Measurements from ENCODE around the gene ALK.

The ALK gene

DNA sequence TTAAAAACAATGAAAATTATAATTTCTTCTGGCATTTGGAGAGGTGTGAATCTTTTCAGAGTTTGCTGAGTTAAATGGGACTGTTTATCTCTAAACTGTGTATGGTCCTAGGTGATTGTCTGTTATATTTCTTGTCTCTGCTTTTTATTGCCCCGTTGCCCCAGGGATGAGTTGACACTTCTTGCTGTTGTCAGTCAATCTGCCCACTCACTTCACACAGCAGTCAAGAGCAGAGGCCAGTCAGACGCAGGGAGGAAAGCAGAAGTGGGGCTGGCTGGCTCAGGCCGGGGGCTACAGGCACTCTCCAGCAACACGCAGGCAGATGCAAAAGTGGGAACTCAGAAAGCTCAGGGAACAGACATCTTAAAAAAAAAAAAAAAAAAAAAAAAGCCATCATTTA is 441.0 kb downstream of the ALK start:
- FAIRE-seq, result no peak

DNA sequence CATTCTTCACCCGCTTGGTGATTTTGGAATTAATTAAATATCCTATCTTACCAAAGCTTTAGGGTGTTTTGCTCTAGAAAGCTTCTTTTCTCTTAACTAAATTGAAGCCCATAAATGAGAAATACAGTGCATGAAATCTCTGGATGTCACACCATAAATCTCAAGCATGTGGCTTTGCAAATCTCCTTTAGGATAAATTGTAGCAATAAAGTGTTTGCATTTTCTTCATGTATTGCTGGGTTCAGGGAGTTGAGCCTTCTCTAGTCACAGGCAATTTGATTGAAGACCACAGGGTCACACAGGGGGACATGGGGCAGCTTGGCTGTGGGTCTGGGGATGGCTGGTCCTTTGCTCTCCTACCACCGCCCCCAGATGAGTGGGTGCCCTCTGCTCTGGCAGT is 442.0 kb downstream of the ALK start:
- FAIRE-seq, result no peak

DNA sequence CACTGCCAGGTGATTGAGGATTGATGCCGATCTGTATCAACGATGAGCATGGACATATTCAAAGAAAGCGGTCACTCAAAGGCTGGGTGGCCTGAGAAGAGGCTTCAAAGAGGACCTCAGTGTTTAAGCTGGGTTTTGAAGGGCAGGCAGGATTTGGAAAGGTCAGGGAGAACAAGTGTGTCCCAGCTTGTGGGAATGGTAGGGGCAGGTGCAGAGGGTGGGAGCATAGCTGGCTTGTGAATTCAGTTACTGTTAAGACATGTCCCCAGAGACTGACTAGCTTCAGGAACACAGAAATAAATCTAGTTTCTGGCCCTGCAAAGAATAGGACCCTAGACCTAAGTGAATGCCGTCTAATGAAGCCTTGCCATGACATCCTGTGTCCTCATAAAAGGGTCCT is 442.7 kb downstream of the ALK start:
- FAIRE-seq, result no peak

DNA sequence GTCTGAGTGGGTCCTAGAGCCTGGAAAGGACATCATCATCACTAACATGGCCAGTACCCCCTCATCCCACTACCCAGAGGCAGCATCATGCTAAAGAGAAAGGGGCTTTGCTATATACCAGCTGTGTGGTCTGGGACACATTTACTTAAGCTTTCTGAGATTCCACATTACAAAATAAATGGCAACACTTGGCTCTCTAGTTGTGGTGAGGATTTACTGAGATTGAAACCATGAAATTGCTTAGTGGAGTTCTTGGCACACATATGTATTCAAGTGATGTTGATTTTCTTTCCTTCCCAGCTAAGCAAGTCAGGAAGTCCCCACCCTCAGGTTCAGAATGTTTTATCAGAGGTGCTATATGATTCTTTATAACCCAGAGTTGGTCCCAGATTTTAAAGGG is 444.2 kb downstream of the ALK start:
- no peak for FAIRE-seq

DNA sequence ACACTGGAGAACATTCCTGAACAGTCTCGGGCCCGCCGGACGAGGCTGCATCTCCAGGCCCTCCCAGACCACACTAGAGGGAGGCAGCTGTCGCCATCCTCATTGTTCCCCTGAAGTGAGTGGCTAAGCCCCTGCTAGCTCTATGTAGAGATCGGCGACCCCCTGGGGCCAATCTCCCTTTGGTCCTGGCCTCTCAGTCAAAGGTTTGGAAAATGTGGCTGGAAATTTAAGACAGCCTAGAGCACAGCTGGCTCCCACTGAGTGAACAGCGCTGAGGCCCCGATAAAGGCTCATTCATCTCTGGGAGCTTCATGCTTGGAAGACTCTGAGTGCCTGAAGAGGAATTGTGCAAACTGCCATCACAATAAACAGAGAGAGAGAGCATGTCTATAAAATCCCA is 445.9 kb downstream of the ALK start:
- no peak for FAIRE-seq

DNA sequence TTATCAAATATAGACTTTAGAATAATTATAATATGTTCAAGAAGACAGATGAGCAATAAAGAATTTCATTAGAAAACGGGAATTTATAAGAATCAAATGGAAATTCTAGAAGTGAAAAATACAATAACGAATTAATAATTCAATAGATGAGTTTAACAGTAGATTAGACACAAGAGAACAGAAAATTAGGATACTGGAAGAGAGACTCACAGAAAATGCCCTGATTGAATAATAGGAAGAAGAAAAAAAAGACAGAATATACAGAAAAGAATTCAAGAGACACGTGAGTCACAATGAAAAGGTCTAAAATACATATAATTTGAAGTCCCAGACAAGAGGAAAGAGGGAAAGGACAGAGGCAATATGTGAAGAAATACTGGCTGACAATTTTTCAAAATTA is 451.4 kb downstream of the ALK start:
- FAIRE-seq, result no peak

DNA sequence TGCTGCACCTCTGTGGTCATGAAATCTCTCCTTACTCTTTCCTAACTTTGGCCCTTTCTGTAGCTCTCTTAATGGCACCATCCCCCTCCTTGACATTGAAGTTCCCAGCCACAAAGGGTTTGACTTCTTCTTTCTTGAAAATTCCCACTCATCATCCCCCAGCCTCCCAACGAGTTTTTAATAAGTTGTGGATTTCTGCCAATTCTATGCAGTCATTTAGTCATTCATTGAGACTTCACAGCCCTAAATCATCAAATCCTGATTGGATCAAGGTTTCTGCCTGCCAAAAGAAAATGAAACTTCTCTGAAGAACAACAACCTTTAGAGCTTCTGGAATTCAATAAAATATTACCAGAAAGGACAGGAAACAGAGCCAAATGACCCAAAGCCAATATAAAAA is 451.9 kb downstream of the ALK start:
- no peak for FAIRE-seq

DNA sequence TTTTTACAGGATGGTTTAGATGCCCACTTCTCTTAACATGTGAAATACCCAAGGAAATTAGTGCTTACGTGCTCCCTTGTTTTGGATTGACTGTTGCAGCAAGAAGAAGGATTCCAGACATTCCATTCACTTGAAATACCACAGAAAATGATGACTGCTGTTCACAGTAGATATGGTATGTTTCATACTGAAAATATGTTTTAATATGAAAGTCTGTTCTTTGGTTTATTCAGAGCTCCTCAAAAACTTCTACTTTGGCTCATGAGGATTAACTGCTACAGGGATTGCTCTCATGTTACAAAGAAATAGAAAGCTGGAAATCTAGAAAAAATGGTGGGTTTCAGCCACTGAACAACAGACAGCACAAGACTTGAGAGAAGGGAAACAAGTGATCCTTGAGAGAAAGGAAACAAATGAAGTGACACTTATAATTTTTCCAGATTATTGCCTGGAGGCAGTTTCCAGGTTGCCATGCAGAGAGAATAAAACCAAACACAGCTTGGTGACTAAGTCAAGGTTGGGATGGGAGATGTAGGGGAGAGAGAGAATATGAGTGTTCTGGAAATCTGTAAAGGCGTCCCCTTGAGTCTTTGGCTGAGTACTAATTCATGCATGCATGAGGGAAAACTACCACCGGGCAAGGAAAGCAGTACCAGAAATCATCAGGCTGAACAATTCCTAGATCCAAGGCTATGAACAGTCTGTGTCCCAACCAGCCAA is 458.0 kb downstream of the ALK start:
- no peak for FAIRE-seq

DNA sequence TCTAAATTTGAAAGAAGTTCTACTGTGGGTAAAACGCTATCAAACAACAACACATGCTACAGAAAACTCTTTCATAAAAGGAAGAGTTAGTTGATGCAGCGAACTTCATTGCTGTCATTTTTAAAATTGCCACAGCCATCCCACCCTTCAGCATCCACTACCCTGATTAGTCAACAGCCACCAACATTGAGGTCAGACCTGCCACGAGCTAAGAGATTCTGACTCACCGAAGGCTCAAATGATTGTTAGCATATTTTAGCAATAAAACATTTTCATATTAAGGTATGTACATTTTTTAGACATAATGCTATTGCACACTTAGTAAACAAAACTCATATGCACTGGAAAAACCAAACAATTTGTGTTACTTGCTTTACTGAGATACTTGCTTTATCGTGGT is 459.1 kb downstream of the ALK start:
- no peak for FAIRE-seq

DNA sequence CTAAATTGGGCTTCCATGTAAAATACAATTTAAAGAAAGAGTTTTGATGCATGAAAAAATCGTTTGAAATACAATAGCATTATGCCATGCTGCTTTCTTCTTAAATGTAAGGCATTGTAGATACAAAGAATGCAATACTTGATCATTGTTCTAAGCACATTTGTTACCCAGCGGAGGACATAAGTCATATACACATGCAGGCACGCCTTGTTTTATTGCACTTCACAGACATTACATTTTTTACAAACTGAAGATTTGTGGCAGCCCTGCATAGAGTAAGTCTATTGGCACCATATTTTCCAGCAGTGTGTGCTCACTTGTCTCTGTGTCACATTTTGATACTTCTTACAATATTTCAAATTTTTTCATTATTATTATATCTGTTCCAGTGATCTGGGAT is 461.2 kb downstream of the ALK start:
- no peak for FAIRE-seq

DNA sequence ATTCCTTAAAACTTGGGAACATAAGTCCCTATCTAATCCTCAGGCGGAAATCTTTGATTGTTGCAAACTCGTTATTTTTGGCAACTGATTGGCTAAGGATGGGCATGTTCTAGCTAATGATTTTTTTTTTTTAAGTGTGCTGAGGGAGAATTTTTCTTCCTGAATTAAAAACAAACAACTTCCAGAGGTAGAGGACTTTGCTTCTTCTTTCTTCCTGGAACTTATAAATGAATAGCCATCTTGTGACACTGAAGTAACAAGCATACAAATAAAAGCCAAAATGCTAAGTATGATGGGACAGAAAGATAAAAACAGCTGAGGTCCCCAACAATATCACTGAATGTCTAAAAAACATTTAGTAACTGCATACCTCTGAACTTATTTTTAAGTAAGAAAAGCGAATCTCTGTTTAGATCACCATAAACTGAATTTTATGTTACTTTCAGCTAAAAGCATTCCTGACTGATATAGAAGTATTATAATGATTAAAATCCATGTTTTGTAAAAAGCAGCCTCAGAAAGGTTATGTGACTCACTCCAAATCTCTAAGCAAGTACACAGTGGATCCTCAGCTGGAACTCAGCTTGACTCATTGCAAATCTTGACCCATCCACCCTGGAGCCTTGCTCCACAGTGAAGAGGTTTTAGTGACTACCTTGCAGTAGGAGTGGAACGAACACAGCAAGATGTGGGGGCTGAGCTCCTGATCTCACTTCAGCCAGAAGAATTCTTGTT is 461.8 kb downstream of the ALK start:
- FAIRE-seq, result no peak

DNA sequence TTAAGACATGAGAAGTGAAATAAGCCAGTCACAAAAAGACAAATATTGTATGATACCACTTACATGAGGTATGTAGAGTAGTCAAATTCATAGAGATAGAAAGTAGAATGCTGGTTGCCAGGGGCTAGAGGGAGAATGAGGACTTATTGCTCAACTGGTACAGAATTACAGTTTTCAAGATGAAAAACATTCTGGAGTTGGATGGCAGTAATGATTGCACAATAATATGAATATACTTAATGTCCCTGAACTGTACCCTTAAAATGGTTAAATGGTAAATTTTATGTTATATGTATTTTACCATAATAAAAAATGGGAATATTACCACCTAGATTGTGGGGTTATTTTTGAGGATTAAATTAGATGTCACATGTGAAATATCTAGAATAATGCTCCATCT is 465.0 kb downstream of the ALK start:
- no peak for FAIRE-seq

DNA sequence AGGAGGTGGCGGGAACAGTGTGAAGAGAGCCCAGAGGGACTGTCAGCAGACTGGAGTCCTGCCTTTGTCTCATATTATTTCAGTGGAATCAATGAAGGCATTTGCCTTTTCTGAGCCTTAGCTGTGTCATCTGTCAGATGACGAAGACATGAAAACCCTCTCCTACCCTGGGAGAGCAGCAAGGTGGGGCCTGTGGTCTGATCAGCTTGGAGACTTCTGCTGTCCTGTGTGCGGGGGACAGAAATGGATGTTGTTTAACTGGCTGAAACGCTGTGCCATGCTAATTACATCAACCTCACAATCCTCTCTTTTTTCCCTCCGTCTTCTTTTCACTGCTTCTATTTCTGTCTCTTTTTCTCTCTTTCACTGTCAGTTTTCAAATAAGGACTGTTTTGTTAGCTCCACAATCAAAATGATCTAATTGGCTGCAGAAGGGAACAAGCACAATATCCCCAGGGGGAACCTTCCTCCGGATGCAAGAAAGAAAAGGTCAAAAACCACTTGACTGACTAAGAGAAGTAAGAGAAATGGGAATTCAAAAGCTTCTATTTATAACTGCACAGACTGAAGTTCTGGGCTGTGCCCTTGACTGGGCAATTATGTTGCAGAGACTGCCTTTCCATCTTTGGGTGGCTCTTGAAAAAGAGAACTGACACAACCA is 466.1 kb downstream of the ALK start:
- no peak for FAIRE-seq

DNA sequence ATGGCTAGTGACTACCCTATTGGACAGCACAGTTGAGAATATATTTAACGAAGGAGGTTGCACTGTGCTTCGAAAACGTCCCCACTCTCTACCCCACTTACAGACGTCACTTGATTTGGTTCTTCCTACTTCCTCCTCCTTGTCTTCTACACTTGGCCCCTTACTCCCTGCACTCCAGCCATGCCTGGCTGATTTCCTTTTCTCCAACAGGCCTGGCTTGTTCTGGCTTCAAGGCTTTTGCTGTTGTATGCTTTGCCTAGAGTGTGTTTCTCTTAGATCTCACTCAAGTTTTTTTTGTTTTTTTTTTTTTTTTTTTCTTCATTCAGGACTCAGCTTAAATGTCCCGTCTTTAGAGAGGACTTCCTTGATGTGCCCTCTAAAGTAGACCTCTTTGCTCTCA is 469.4 kb downstream of the ALK start:
- FAIRE-seq, result no peak

DNA sequence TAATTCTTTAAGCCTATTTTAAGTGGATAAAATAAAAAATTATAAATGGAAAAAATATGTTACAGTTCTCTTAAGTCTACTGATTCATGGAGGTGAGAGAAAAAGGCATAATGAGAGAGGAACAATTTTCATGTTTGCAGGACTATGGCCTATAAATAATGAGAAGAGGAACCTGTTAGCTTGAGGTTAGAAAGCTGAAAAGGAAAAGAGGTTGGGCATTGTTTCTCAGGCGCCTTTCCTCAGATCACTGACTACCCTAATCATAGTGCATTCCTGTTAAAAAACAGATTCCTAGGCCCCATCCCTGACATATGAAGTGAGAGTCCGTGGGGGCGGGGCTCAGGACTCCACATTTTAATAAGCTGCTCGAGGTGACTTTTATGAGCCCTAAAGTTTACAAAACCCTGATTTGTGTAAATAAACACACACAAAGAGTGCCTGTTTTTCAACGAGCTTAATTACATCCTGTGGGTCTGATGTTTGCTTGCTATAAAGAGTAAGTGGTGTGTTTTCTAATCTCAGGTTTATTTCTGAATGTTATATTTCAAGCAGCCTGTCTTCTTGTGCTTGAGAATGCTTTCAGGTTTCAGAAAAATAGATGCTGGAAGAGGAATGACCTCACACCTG is 470.7 kb downstream of the ALK start:
- FAIRE-seq, result no peak

DNA sequence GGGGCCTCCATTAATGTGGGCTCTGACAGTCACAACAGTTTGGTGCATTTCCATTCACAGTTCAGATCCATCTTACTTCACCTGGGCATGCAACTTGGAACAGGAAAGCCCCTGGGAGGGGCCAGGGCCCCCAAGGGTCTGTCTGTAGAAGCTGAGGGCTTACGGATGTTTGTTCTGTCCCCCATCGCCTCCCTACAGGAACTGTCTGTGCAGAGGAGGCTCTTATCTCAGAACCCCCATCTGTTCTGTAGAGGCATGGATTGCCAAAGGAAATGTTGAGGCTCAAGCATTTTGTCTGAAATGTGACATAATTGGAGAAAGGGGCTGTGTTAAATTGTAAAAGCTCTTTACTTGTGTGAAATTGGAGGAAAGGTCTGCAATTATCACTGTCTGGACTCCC is 471.9 kb downstream of the ALK start:
- FAIRE-seq, result no peak

DNA sequence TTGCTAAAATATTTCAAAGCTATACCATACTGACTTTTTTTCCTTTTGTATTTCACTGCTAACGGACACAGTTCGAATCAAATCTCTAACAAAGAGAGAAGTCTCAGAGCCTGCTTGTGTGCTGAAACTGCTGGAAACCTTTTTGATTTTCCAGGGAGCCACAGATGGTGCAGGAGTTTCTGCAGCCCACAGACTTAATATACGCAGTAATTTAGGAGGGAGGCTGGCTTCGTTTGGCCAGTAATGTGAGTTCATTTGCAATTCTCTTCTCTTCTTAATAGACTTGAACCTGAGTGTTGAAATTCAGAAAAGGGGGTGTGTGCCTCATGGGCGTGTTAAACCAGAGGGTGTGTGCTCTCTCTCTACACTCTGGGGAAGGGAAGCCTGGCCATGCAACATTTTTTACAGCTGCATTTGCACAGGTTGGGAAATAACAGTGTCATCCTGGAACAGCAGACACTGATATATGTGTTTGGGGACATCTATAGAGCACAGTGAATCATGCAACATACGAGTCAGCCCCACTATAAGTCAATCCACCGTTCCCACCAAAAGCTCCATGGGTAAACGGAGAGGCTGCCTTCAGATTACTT is 473.2 kb downstream of the ALK start:
- no peak for FAIRE-seq

DNA sequence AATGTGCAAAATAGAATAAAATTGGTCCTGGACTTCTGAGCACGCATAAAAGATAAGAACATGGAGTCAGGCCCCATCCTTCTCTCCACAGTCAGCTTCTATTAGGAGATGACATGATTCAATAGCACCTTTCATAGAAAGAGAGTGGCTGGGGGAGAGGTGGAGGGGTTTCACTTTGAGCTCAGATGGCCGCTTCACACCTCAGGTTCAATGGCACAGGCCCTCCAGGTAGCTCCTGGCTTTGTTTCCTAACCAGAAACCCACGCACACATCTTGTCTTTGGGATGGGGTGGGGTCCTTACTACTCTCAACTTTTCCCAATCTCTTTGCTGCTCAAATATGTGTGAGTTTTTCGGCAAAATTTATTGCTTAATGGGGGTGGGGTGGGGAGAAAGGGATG is 473.9 kb downstream of the ALK start:
- FAIRE-seq, result no peak

DNA sequence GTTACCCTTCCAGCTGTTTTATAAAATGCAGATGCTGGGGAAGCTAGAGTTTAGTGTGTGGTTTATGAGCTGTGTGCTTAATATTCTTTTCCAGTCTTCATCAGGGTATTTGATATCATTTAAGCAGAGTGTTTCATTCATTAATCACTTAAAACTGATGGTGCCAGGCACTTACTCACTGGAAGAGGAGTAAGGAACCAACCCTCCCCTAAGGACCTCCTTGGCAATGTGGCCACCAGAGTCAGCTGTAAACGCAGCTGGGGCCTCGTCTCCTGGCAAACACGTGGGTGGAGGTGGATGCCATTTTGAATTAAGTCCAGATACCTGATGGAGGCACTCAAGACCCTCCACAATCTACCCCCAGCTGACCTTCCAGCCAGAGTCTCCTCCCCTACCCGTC is 474.5 kb downstream of the ALK start:
- FAIRE-seq, result no peak

DNA sequence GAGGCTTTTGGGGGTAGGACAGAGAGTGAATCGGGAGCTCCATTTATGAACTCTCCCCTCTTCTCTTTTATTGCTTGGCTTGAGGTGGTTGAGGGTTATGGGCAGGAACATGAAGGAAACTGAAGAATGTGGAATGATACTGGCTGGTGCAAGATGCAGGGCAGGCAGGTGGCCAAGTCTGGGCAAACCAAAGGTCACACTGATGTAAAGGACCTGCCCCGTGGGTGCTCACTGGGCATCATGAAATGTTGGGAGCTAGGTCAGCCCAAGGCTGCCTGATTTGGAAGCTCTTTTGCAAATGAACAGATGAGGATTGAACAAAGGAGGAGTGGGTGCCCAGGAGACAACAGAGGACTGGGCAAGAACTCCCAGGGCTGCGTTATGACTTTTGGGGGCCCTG is 477.2 kb downstream of the ALK start:
- no peak for FAIRE-seq

DNA sequence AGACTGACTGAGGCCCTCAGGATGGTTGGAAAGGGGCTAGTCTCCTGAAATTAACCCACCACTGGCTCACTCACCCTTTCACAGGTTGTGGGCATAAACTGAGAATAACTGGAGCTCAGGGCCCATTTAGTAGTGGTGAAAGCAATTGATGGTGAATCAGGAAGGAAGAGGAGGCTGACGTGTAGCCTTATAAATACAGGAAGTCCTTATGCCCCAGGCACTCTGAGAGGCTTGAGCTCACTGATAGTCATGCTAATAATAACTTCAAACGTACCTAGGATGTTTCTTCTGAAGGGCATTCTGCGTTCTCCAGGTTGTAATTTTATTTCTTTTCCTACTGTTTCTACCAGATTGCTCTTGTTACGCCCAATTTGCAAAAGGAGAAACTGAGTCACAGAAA is 477.8 kb downstream of the ALK start:
- no peak for FAIRE-seq

DNA sequence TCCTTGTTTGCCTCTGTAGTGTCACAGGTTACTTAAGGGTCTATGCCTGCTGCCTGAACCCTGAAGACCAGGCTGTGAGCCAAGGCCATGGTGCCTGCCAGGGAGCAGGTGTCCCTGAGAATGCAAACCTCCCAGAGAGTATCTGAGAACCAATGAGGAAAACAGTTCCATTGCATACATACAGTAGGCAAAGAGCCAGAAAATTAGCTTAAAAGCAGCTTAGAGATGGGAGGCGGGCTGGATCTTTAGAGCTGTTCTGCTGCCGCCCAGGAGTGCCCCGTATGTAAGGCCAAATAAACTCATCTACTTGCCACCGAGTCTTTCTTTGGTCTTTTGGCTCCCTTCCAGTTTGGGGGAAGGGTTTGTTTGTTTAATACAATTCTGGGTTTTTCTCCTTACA is 478.2 kb downstream of the ALK start:
- no peak for FAIRE-seq

DNA sequence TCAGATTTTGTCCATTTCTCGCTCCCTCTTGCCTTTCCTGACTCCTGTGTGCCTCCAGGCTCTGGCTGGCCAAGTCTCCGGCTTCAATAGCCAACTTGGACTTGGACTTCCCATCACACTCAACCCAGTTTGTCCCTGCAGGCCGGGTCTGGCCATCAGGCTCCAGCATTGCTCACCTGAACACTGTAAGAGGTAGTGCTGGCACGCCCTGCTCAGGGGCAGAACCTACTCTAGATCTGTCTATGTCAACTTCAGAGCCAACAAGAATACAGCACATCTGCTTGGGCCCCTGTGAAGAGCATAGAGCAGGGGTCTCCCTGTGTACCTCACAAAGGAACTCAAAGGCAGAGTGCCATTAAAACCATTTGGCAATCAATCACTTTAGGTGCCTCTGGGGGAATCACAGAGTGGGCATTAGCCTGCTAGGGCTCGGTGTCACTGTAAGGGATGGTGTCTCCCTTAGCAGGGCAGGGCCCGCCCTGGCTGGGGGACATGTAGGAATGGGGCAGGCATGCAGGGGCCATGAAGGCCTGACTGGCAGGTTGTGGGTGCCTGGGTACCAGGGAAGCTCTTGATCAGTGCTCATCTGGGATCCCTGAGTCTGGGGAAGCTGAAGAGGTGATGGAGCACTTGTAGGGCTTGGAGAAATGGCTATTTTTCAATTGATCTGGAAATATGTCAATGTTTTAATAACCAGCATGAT is 480.3 kb downstream of the ALK start:
- no peak for FAIRE-seq
